Frontal cortex (tissue), 4 donors: ENCODE results near the gene PCYOX1L. TPM values are rescaled to one million over a fixed set of nuclear protein-coding genes. Genes with fewer than 3 reads are reported as not detected.

Source experiments
- DNase-seq, 2 donors: peaks; one replicate each; pipeline ENCODE4 v3.0.0; 2012; ENCODE audit warnings: low spot score in 2 of 2
- FAIRE-seq: peaks from 2 replicates; lab custom pipeline; 2012; peaks lifted over from hg19 to GRCh38; lab: Jason Lieb, UNC
- total RNA-seq: library from RNA; depleted of rRNA; stranded (reverse); fragments of >200 nt; gene quantifications from one replicate; pipeline ENCODE4 v1.2.3, GENCODE V29; 2014
- donor health status: control.
- donor health status: control.
- donor health status: control.

The PCYOX1L gene
- total RNA-seq, 1 donor from 2014 or later, result 11.0 TPM

DNA sequence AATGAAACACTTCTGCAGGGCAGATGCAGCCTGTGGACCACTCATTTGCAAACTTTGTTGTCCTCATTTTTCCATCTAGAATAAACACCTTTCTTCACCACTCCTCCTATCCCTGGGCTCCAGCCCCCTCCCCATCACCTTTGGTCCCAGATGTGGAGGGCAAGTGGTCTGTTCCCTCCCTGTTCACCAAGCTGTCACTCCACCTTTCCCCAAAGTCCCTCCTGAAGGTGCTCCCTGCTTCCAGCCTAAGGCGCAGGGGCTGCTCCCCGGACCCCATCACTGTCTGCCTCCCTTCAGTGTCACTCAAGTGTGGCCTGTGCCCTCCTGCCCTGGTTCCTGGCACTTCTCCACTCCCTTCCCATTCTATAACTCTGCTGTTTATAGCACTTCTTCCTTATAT, 6.9 kb downstream of the PCYOX1L start:
- DNase-seq (no peak), FAIRE-seq (no peak)

DNA sequence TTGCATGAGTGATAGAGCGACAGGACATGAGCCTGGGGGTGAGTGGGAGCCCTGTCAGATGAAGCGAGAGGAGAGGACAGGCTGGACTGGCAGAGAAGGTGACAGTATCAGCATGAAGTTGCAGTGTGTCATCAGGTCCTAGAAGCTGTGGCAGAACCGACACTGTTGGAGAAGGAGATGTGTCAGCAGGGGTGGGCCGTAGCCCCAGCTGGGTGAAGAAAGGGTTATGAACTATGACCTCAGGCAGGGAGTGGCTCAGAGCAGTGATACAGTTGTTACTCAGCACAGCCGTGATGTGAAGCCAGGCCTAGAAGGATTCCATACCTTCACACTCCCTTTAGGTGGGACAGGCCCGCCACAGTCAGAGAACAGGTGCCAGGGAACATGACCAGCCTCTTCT, 7.6 kb downstream of the PCYOX1L start:
- DNase-seq (no peak), FAIRE-seq (no peak)

DNA sequence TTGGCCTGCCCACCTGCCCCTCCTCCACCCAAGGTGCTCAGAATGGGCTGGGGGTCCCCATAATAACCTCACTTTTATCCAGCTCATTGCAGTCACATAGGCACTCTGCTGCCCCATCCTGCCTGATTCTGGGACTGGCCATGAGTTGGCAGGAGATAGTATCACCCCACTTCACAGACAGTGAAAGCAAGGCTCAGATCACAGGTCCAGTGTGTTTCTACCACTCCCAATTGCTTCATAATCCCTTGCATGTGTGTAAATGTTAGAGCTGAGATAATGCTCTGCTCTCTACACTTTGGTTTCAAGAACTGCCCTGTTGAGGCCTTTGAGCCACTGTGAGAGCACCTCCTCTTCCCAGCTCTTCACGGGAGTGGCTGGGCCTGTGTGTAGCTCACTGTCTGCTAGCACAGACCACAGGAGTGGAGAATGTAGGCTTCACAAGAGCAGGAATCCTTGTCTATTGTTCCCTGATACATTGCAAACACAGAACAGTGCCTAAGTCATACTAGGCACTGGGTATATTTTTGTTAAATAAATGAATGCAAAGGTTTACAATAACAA, 8.4 kb downstream of the PCYOX1L start:
- DNase-seq (no peak), FAIRE-seq (no peak)

DNA sequence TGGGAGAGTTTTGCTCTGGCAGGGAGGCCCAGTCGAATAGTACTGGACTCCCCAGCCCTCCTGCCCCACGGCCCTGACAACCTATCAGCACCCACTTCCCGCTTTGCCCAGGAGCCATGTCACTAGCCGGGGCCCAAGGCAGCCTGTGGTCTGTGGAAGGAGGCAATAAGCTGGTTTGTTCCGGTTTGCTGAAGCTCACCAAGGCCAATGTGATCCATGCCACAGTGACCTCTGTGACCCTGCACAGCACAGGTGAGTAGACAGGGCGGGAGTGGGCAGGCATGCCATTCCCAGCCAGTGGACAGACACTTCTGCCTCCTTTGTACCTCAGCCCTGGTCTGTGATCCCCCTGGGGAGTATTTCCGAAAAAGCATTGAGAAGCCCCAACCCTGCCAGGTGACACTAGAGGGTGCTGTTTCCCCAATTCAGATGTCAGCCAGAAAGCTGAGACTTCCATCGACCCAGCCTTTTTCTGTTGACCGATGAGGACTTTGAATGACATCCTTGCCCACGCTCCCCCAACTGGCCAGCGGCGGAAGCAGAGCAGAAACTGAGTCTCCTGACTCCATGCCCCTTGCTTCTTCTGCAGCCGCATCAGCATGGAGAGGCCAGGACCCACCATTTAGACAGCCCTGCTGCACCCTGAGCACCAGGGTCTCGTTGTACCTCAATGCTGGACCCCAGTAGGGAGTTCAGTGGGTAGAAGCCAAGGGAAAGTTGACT, 9.6 kb downstream of the PCYOX1L start:
- no peak for FAIRE-seq
- DNase-seq, result peak in 1 of 2 donors; percentile 79

DNA sequence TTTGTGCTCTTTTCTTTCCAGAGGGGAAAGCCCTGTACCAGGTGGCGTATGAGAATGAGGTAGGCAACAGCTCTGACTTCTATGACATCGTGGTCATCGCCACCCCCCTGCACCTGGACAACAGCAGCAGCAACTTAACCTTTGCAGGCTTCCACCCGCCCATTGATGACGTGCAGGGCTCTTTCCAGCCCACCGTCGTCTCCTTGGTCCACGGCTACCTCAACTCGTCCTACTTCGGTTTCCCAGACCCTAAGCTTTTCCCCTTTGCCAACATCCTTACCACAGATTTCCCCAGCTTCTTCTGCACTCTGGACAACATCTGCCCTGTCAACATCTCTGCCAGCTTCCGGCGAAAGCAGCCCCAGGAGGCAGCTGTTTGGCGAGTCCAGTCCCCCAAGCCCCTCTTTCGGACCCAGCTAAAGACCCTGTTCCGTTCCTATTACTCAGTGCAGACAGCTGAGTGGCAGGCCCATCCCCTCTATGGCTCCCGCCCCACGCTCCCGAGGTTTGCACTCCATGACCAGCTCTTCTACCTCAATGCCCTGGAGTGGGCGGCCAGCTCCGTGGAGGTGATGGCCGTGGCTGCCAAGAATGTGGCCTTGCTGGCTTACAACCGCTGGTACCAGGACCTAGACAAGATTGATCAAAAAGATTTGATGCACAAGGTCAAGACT, 10.3 kb downstream of the PCYOX1L start:
- no peak for DNase-seq
- no peak for FAIRE-seq

DNA sequence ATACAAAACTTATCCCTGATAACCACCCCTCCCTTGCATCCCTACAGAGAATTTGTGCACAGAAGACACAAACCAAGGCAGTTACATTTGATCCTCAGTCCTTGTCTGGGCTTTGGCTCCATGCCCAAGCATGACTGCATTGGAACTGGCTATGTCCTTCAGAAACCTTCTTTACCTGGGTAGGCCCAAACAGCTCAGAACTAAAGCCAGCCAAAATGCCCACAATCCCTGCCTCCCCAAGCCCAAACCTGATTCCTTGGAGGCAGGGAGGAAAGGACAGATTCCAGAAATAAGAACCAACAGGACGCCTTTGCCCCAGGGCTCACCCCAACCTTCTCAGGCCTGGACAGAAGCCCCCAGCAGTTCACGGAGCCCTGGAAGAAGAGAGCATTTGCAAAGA, 13.0 kb downstream of the PCYOX1L start:
- no peak for DNase-seq
- no peak for FAIRE-seq

DNA sequence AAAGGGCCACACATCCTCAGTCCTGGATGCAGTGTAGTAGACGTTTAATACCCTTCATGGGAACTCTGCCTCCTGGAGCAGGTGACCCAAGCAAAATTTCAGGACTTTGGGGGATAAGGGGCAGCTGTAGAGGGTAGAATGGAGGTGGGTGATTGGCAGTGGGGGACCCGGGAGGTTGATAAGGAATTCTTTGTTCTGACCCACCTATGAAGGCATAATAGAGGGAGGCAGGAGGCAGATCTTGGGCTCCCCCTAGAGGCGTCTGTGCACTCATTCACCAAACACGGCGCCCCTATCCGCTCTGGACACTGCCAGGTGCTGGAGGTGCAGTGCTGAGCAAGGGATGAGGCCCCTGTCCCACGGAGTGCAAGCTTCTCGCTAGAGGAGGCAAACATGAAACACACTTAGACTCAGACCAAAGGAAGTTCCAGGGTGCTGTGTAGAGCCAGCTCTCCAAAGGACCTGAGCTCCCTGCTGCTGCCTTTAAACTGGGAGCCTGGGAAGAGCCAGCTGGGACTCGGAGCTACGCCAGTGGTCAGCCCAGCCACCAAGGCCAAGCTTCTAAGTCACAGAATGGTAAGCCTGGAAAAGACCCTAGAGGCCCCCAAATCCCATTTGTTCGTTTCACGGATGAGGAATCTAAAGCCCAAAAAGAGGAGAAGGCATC, 13.6 kb downstream of the PCYOX1L start:
- DNase-seq (peak; percentile 61 to 69), FAIRE-seq (no peak)

DNA sequence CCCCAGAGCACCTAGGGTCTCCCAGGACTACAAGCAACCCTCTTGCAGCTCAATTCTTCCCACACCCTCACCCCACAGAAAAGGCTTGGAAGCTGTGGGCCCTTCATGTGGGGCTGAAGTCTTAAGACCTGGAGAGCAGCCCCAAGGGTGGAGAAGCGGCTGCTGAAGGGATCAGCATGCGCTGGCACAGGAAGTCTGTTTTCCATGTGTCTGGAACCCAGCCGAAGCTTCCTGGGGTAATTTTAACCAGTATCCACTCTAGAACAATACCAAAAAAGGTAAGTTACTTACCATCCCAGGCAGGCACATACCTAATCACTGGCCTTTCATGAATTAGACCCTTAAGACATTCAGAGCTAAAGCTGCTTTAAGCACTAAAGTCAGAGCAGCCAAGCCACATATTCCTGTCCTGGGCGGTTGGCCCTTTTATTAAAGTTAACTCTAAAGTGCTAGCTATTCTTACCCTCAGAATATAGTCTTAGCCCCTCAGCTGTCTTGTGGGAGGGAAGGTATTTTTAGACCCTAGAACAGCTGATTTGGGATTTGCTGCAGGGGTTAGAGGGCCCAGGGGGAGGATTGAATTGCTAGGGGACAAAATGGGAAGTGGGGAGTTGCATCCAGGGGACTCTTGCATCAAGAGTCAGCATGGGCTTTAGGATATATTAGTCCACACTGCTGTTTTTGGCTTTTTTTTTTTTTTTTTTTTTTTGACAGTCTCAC, 14.4 kb downstream of the PCYOX1L start:
- no peak for DNase-seq
- FAIRE-seq, result no peak

DNA sequence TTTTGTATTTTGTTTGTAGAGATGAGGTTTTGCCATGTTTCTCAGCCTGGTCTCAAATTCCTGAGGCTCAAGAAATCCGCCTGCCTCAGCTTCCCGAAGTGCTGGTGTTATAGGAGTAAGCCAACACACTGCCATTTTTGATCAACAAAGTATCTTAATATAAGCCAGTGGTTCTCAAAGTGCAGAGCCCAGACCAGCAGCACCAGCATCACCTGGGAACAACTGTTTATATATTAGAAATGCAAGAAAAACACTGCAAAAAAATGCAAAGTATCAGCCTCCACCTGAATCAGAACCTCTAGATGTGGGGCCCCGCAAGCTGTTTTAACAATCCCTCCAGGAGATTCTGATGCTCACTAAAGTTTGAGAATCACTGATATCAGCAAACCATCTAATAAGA, 15.1 kb downstream of the PCYOX1L start:
- DNase-seq, result no peak
- no peak for FAIRE-seq

DNA sequence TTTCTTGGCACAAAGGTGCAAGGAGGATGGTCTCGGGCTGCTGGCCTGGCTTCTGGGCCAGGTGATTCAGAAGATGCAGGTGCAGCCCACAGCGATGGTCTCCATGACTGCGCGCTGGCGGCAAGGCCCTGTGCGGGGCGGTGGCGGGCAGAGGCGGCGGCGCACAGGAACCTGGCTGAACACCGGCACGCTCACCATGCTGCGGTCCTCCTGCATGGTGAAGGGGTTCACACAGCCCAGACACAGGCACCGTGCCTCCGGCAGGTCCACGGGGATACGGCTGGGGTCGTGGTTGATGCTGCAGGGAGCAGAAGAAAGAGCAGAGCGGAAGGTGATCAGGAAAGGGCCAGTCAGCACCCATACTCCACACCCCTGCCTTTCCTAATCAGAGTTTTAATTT, 16.5 kb downstream of the PCYOX1L start:
- FAIRE-seq, result no peak
- DNase-seq, result no peak

DNA sequence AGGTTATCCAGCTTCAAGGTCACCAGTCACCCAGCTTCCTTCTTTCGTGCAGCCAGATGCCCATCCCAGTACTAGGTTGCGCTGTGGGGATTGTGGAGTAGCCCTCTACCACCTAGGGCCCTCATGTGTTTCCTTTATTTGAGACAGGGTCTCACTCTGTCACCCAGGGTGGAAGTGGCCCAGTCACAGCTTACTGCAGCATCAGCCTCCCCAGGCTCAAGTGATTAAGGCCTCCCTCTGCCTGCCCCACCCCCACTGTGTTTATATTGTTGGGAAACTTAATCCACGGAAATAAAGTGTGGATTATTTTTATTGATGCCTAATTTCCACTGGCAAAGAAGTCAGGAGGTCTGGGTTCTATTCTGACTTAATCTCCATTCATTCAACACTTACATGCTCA, 17.0 kb downstream of the PCYOX1L start:
- DNase-seq (no peak), FAIRE-seq (no peak)

DNA sequence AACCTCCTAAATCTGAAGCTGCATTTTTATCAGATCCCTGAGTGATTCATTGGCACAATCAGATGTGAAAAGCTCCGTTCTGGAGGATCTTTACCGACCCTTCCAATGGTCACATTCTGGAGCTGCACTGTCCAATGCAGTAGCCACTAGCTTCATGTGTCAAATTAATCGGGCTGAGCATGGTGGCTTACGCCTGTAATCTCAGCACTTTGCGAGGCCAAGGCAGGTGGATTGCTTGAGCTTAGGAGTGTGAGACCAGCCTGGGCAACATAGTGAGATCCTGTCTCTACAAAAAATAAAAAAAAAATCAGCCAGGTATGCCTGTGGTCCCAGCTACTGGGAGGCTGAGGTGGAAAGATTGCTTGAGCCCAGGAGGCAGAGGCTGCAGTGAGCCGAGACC, 17.6 kb downstream of the PCYOX1L start:
- FAIRE-seq, result no peak

DNA sequence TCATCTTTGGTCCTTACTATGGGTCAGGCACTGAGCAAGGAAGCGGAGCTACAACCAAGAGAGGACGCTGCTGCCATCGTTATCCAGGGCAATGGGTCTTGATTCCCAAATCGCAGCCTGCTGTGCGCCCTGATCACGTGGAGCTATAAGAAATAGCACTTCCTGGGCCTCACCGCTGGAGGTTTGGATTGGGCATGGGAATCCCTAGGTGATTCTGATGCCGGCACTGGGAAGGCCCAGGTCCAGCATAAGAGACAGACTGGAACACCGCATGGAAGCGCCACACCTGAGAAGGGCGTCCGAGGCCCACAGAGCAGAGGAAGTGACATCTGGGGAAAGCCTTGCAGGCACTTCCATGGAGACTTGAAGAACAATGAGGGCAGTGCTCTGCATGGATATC, 18.3 kb downstream of the PCYOX1L start:
- no peak for FAIRE-seq

More for the DNA sequence above, 17.6 kb downstream of the PCYOX1L start:
- DNase-seq, result no peak

DNA sequence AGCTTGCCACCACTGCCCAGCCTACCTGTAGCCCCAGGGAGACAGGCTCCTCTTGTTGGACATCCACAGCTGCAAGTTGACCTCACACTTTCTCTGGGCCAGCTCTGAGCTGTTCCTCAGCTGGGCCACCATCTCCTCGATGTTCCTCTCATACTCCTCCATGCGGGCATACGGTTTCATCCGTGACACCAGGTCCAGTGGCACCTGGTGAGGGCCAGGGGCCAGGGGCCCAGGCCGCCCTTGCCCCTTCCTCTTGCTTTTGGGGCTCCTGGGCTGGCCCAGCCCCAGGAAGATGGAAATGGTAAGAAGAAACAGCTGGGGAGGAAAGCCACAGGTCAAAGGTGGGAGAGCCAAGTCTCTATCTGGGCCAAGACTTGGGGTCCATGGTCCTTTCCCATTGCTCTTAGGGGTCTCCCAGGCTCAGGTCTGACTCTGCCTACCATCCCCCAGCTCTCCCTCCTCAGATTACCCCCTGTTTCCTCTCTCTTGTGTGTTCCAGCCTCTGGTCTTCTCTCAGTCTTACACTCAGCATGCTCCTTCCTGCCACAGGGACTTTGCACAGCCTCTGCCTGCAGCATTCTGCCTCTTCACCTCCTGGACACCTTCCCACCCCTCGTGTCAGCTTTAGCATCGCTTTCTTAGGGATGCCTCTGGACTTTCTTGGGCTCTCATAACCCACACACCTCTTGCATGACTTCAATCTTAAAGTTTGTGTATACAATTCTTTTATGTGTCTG, 19.0 kb downstream of the PCYOX1L start:
- FAIRE-seq, result no peak

More for the DNA sequence above, 18.3 kb downstream of the PCYOX1L start:
- no peak for DNase-seq

DNA sequence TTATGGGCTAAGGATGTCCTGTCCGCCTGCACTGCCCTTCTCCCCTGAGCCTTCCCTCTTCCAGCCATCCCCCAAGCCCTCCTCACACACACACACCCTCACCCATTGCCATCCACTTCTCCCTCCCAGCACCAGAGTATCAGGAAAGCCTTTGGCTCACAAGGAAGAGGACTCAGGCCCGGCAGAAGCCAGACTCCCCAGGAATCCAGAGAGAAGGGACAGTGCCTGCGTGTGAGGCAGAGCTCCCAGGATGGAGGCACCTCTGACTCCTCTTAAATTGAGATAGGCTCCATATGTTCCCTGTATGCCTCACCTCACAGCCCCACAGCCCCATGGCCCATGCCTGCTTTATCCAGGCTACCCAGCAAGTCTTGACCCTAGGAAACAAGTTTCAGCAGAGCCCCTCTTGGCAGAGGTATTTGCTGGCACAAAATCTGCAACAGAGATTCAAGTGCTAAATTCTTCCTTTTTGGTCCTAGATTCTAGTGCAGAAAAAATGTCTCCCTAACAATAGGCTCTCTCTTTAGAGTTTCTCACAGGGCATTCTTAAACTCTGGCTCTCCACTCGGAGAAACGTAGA, 20.5 kb downstream of the PCYOX1L start:
- DNase-seq, result no peak
- FAIRE-seq, result no peak

More for the DNA sequence above, 19.0 kb downstream of the PCYOX1L start:
- no peak for DNase-seq

DNA sequence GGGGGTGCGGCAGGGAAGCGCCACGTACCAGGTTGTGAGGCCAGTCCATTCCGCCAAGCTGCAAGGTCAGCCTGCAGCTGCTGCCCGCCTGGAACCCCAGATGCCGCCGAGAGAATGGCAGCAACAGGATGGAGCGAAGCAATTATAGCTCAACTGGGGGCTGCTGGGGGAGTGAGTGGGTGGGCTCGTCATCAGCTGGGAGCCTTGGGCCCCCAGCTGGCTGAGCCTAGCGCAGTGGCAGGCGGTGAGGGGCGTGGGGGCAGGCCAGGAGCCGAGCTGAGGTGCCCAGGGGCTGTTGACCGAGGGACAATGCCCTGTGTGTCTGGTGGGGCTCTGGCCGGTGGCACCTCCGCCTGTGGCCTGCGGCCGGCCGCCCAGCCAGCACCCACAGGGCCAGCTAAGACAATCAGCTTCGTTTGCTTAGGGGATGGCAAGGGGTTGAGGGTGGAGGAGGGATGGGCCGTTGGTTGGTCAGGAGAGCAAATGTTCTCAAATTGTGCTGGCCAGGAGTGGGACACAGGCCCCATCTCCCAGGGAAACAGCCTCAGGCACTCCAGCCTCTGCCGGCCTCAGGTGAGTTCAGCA, 21.4 kb downstream of the PCYOX1L start, which contains the start of gene IL17B:
Gene IL17B, minus strand, starts transcription at position 116 of the 585 bp plus-strand sequence. Its CDS starts 67 bp downstream, at position 49.
- DNase-seq (no peak), FAIRE-seq (no peak)

DNA sequence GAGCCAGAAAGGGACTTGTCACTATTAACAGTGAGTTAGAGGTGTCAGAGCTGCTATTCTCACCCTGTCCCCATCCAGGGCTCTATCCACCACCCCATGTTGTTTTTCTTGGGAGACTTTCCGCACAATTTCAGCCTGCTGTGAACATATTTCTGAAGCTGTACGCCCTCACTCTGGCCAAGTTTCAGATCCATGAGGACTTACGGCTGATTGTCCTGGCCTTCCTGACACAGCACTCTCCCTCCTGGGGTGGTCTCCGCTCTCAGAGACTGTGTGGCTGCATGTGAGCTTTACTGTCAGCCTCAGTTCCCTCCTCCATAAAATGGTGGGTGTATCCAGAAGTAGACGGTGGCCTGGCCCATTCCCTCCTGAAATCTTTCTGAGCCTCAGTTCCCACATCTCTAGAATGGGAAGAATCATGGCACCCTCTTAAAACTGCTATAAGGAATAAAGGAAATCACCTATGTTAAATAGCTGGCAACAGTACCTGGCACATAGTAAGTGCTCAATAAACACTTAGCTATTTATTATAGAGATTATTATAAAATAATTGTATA, 22.1 kb downstream of the PCYOX1L start:
- FAIRE-seq (no peak), DNase-seq (no peak)

DNA sequence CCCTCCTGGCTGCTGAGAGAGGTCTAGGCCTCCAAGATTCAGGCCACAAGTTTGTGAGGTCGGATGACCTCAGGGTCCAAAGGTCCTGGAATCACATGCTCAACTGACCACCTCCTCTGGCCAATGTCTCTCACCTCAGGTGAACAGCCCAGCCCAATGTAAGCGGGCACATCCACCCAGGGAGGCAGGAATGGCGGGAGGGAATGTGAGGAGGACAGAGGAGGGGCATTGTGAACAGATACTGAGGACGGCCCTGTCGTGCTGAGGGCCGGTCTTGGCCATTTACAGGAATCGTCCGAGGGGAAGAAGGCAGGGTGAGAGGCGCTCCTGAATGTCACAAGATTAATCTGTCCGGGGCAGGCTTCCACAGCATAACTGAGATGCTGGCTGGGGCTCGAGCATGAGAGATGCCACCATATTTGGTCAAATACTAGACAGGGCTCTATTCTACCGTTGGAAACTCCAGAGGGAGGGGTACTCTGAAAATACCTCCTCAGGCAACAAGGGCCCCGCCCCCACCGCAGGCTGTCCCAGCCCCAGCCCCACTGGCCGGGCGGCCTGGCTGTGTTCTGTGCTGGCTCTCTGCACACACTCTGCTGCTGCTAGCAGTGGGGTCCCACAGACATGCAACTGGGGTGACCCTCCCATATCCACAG, 22.7 kb downstream of the PCYOX1L start:
- no peak for DNase-seq
- no peak for FAIRE-seq
